ENCODE measurements around the gene EEF1A2. TPM values are rescaled to one million over a fixed set of nuclear protein-coding genes. Genes with fewer than 3 reads are reported as not detected.

Gene EEF1A2
- total RNA-seq, 2 donors from 2014 or later: 0.14 to 3.1 TPM

GRCh38 chr20:63463400-63464288, 35.2 kb downstream of the EEF1A2 start:
- DNase-seq (ENCODE audit: low spot score in 2 of 2): no peak
- H3K36me3 Mint-ChIP-seq: no peaks in the 10 kb centered on the region
- H3K9me3 Mint-ChIP-seq: no peaks in the 10 kb centered on the region
- ATAC-seq: no peak
- H3K27ac Mint-ChIP-seq: no peak overlapping the region

DNA sequence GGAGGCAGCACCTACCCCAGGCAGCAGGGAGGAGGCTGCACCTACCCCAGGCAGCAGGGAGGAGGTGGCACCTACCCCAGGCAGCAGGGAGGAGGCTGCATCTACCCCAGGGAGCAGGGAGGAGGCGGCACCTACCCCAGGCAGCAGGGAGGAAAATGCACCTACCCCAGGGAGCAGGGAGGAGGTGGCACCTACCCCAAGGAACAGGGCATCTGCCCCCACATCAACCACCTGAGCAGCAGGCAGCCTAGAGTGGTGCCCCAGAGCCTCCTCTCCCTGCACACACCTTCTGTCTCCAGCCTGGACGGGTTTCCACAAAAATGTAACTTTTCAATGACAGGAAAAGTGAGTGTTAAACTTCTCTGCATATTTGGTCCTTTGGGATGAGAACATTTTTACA, 36.6 kb downstream of the EEF1A2 start:
- Mint-ChIP-seq H3K9me3 (no peaks in the 10 kb centered on the region), H3K27ac (no peak overlapping the region), H3K36me3 (no peaks in the 10 kb centered on the region)
- DNase-seq (ENCODE audit: low spot score in 2 of 2) (no peak), ATAC-seq (no peak)

DNA sequence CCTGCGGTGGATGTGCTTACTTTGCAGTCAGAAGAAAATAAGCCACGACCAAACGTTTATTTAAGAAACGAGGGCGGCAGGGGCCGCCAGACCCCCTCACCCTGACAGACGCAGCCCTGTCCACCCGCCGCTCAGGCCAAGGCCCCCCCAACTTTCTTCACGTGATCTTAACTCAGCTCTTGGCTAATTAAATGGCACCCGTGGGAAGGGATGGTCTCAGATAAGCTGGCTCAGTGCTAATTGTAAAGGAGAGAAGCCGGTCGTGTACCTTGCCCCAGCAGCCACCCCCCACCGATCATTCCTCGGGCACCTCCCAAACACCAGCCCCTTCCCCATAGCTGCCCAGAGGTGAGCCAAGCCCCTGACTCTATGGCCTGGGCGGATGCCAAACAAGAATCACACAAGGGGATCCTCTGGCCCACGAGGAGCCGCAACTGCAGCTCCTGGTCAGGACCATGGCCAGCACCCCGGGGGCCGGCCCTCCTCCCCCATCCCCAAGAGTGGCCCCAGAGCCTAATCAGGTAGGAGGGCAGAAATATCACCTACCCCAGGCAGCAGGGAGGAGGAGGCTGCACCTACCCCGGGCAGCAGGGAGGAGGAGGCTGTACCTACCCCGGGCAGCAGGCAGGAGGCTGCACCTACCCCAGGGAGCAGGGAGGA, 37.6 kb downstream of the EEF1A2 start:
- no peaks in the 10 kb centered on the region for H3K36me3 Mint-ChIP-seq
- no peak for ATAC-seq
- DNase-seq (ENCODE audit: low spot score in 2 of 2): no peak
- H3K27ac Mint-ChIP-seq: no peak overlapping the region
- no peaks in the 10 kb centered on the region for H3K9me3 Mint-ChIP-seq

GRCh38 chr20:63459070-63459380, 39.9 kb downstream of the EEF1A2 start:
- H3K36me3 Mint-ChIP-seq: no peaks in the 10 kb centered on the region
- no peak overlapping the region for H3K27ac Mint-ChIP-seq
- no peaks in the 10 kb centered on the region for H3K9me3 Mint-ChIP-seq
- DNase-seq (ENCODE audit: low spot score in 2 of 2) (no peak), ATAC-seq (no peak)

DNA sequence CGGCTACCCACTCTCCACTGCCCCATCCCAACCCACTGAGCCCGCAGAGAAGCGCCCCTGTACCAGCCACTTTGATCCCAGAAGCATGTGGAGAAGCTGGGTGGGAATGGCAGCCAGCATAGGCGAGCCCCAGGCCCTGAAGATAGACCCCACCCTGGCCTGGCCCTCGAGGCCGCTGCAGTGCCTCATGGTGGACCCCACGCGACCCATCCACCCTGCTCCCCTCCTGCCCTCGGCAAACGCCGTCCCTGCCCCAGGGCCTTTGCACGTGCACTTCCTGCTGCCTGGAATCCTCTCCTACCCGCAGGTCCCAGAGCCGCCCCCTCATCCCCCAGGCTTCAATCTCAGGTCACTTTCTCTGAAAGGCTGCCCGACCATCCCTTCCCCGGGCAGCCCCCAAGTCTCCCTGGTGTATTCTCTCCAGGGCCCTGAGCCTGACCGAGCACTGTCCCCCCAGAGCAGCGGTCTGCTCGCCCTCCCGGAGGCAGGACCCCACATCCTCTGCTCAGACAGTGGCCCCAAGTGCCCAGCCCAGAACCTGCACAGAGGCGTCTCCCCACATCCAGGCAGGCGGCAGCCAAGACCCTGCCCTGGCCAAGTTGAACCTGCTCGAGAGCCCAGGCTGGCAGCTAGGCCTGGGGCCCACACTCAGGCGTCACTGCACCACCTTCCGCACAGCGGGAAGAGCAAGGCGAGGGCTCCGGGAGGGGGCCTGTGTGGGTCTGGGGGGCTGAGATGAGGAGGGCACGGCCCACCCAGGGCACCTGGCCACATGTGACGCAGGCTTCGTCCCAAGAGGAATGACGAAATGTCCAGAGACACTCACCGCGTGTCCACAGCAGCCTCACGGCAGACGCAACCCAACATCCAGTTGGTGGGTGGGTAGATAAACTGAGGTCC, 40.5 kb downstream of the EEF1A2 start:
- H3K36me3 Mint-ChIP-seq: no peaks in the 10 kb centered on the region
- DNase-seq (ENCODE audit: low spot score in 2 of 2) (no peak), ATAC-seq (no peak)
- H3K27ac Mint-ChIP-seq: no peak overlapping the region
- no peaks in the 10 kb centered on the region for H3K9me3 Mint-ChIP-seq

DNA sequence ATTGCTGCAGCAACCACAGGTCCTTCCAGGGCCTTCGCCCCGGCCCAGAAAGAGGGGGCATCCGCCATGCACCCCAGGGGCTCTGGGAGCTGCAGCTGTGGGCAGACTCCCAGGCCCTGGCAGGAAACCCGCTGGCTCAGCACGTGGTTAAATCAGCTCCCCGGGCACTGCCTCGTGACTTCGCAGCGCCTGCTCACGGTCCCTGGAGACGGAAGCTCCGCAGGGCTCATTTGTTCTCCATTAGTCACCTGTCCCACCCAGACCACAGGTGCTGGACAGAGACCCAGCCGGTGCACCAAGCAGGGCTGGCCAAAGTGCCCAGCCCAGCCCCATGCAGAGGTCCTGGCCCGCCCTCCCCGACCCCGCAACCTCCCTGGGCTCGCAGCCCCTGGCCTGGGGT, 41.1 kb downstream of the EEF1A2 start:
- Mint-ChIP-seq H3K36me3 (no peaks in the 10 kb centered on the region), H3K27ac (no peak overlapping the region), H3K9me3 (no peaks in the 10 kb centered on the region)
- ATAC-seq (peak in 1 of 2 donors; percentile 9), DNase-seq (ENCODE audit: low spot score in 2 of 2) (no peak)

DNA sequence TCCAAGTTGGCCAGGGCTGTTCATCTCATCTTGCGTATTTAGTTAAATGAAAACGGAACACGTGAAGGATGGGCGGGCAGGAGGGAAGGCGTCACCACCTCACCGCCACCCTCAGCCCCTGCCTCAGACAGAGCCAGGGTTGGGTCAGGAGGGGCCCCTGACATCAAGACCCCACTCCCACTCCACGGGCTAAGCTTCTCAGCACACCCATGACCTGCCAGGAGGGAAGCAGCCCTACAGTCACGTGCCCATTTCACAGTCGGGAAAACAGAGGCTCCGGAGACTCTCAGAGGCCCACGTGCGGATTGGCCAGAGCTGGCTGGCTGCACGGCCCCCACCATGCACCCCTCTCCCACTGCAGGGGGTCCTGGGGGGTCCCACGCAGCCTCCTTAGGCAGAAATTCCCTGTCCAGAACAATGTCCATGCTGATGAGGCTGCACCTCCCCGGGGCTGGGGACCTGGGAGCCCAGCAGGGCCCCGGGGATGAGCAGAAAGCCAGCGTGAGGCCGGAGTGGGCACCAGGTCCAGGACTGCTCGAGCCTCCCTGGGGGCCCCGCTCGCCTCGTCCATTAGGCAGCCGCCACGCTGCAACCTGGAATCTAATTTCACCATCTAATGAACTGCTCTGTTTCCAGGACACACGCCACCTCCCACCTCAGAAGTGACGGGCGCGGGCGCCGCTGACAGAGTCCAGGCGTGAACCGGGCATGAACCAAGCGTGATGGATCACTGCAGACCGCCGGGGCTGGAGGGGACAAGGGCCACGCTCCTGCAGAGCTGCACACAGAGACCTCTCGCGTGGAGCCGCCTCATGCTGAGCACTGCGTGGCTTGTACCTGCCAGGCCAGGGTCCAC, 42.2 kb downstream of the EEF1A2 start:
- H3K36me3 Mint-ChIP-seq: no peaks in the 10 kb centered on the region
- DNase-seq (ENCODE audit: low spot score in 2 of 2) (no peak), ATAC-seq (no peak)
- H3K9me3 Mint-ChIP-seq: no peaks in the 10 kb centered on the region
- H3K27ac Mint-ChIP-seq: no peak overlapping the region

DNA sequence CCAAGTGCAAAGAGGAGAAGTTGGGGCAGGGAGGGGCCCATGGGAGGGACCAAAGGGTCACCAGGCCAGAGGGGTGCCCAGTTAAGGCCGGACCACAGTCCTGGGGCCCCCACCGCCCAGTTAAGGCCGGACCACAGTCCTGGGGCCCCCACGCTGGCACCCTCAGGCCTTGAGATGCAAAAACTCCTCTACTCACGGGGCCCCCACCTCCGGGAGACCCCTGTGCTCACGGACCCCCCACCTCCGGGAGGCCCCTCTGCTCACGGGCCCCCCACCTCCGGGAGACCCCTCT, 43.4 kb downstream of the EEF1A2 start:
- Mint-ChIP-seq H3K36me3 (no peaks in the 10 kb centered on the region), H3K9me3 (no peaks in the 10 kb centered on the region), H3K27ac (no peak overlapping the region)
- ATAC-seq (no peak), DNase-seq (ENCODE audit: low spot score in 2 of 2) (no peak)

- Mint-ChIP-seq H3K27ac (no peak overlapping the region), H3K9me3 (no peaks in the 10 kb centered on the region), H3K36me3 (no peaks in the 10 kb centered on the region)
- ATAC-seq: no peak
- no peak for DNase-seq (ENCODE audit: low spot score in 2 of 2)
These were observed 43.9 kb downstream of the EEF1A2 start for GRCh38 chr20:63454731-63455567.

GRCh38 chr20:63452821-63453523, 45.9 kb downstream of the EEF1A2 start:
- Mint-ChIP-seq H3K27ac (no peak overlapping the region), H3K9me3 (no peaks in the 10 kb centered on the region), H3K36me3 (no peaks in the 10 kb centered on the region)
- peak in 1 of 2 donors; percentile 59 for ATAC-seq
- no peak for DNase-seq (ENCODE audit: low spot score in 2 of 2)

- DNase-seq (ENCODE audit: low spot score in 2 of 2) (no peak), ATAC-seq (no peak)
- Mint-ChIP-seq H3K9me3 (no peaks in the 10 kb centered on the region), H3K36me3 (no peaks in the 10 kb centered on the region), H3K27ac (no peak overlapping the region)
These were observed 46.5 kb downstream of the EEF1A2 start for GRCh38 chr20:63452341-63452740.

GRCh38 chr20:63451821-63452220, 47.1 kb downstream of the EEF1A2 start:
- Mint-ChIP-seq H3K27ac (no peak overlapping the region), H3K36me3 (no peaks in the 10 kb centered on the region), H3K9me3 (no peaks in the 10 kb centered on the region)
- DNase-seq (ENCODE audit: low spot score in 2 of 2): no peak
- ATAC-seq: no peak

- Mint-ChIP-seq H3K36me3 (no peaks in the 10 kb centered on the region), H3K27ac (no peak overlapping the region), H3K9me3 (no peaks in the 10 kb centered on the region)
- DNase-seq (ENCODE audit: low spot score in 2 of 2) (no peak), ATAC-seq (peak in 1 of 2 donors; percentile 39)
These were observed 48.8 kb downstream of the EEF1A2 start for GRCh38 chr20:63449796-63450730.

DNA sequence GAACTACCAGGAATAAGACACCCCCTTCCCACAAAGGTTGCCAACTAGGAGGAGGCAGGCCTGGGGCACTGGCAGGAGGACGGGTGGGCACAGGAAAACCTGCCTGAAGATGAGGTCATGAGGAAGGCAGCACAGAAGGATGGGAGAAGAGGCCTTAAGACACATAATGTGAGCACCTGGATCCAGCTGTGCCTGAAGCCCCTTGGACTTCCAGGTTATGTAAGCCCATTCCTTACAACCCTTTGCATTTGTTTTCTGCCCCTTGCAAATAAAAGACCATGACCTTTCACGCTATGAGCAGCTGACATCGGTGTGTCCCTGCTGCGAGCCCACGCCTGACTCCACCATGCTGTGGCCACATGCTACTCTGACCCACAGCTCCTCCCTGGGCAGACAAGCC, 49.9 kb downstream of the EEF1A2 start:
- Mint-ChIP-seq H3K27ac (no peak overlapping the region), H3K36me3 (no peaks in the 10 kb centered on the region), H3K9me3 (no peaks in the 10 kb centered on the region)
- ATAC-seq: no peak
- no peak for DNase-seq (ENCODE audit: low spot score in 2 of 2)

Measured in activated naive CD4-positive, alpha-beta T cell treated with anti-CD3 and anti-CD28 coated beads, Interleukin-2, amount 50 U/mL, for 72 hours (primary cell).